GM12878 (cell line): Measurements from ENCODE around the gene TOMM22. TPM values are rescaled to one million over a fixed set of nuclear protein-coding genes. Genes with fewer than 3 reads are reported as not detected.
A peak's percentile ranks its signal among the peaks of the same experiment; 100 is the strongest.

ENCODE experiments used
- MTA3 ChIP-seq: IDR thresholded peaks from 2 replicates; pipeline ENCODE4 v1.6.1; 2012; ENCODE audit warnings: low read length, inconsistent platforms, borderline replicate concordance
- PAX5 ChIP-seq: IDR thresholded peaks from 2 replicates; pipeline ENCODE4 v1.6.1; 2011; ENCODE audit warnings: low read depth, low read length, borderline replicate concordance
- RBBP5 ChIP-seq: fragments of 200-600 bp; sonication (generic); conservative IDR thresholded peaks from 2 replicates; pipeline ENCODE4 v1.6.1; 2016
- SMAD1 ChIP-seq: fragments of 450-650 bp; IDR thresholded peaks from 2 replicates; pipeline ENCODE4 v1.6.1; 2018; ENCODE audit warnings: mild to moderate bottlenecking, low read depth; ENCODE audit not compliant: partially characterized antibody
- WRNIP1 ChIP-seq: IDR thresholded peaks from 2 replicates; pipeline ENCODE4 v1.6.1; 2011; ENCODE audit warnings: low read depth, low read length, improper control_type of control experiment, borderline replicate concordance
- ZNF217 ChIP-seq: fragments of 450-650 bp; IDR thresholded peaks from 2 replicates; pipeline ENCODE4 v1.6.1; 2017; ENCODE audit warnings: antibody characterized with exemption, mild to moderate bottlenecking
- polyA plus RNA-seq, 11 experiments: library from polyadenylated mRNA; depleted of rRNA in 4 of 11; unstranded in 6 of 11; stranded (reverse) in 5 of 11; fragments of >200 nt; fragmentation: Nextera tagmentation in 4 of 11; fragmentation: Illumina TruSeq in 1 of 11; extraction: Ambion mirVana in 4 of 11; extraction: Trizol in 1 of 11; gene quantifications; 1 replicate in 1 of 11; 2 replicates in 10 of 11; pipeline versions ENCODE4 v1.2.1 to v1.2.3, GENCODE V29; 2011 to 2016; ENCODE audit warnings: inconsistent platforms in 2 of 11, missing spikeins in 2 of 11, low read depth in 1 of 11
- total RNA-seq, 4 experiments: library from RNA; depleted of rRNA in 3 of 4; stranded (reverse); fragments of >200 nt in 3 of 4; fragmentation: Illumina TruSeq in 1 of 4; extraction: Trizol in 1 of 4; gene quantifications; 2 replicates each; pipeline versions ENCODE4 v1.2.1 to v1.2.3, GENCODE V29; 2013 to 2021
- TF ChIP-seq, protein P1 (sequence below): fragments of 450-650 bp; IDR thresholded peaks from 2 replicates; pipeline ENCODE4 v1.6.1; 2017; ENCODE audit warnings: low read depth, mild to moderate bottlenecking, moderate library complexity
- TF ChIP-seq, protein P2 (sequence below): fragments of 450-650 bp; IDR thresholded peaks from 2 replicates; pipeline ENCODE4 v1.6.1; 2014; ENCODE audit warnings: mild to moderate bottlenecking
- TF ChIP-seq, protein P3 (sequence below): IDR thresholded peaks from 2 replicates; pipeline ENCODE4 v1.6.1; 2012; ENCODE audit warnings: low read depth, low read length, improper control_type of control experiment

The TOMM22 gene
- total and polyA plus RNA-seq, 10 of the 15 experiments (the other 5 are each of a cell fraction or from before 2014, with no cell fraction given), result 37.6 to 197 (median 94.9) TPM

DNA sequence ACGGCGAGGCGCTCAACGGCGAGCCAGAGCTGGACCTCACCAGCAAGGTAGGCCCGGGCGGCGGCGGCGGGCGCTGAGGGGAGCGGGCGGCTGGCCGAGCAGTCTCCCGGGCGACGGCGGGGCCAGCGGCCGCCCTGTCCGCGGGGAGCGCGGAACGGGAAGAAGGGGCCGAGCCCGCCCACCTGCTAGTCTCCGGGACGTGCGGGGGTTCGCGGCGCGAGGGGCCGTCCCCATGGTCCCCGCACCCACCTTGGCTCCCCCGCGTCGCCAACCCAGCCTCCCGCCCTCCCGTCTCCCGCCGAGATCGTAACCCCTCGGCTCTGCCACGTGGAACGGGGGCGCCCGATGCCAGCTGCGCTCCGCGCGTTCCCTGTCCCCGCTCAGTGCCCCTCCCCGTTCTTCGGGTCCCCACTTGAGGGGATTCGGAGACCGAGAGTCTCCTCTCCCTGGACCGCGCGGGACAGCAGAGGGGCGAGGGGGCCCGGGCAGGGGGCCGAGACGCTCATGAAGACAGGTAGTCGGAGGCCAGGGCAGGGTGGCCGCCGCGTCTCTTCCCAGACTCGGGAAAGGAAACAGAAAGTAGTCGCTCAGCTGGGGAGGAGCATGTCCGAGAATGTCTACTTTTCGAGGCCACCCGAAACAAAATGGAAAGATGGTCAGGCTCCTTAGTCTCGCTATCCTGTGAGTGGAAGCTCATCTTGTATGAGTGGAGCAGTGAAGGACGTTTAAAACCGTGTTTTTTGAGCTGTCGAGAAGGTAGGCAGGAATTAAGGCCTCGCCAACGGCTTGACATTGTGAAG, 24.5 kb downstream of the TOMM22 start (continued):
- TF ChIP-seq, protein P1, sequence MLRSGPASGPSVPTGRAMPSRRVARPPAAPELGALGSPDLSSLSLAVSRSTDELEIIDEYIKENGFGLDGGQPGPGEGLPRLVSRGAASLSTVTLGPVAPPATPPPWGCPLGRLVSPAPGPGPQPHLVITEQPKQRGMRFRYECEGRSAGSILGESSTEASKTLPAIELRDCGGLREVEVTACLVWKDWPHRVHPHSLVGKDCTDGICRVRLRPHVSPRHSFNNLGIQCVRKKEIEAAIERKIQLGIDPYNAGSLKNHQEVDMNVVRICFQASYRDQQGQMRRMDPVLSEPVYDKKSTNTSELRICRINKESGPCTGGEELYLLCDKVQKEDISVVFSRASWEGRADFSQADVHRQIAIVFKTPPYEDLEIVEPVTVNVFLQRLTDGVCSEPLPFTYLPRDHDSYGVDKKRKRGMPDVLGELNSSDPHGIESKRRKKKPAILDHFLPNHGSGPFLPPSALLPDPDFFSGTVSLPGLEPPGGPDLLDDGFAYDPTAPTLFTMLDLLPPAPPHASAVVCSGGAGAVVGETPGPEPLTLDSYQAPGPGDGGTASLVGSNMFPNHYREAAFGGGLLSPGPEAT, result no peak
- TF ChIP-seq SMAD1 (no peak), RBBP5 (no peak), PAX5 (no peak), ZNF217 (0 out of 2 replicates have a peak, but pooled peaks have one; percentile 26), WRNIP1 (0 out of 2 replicates have a peak, but pooled peaks have one; percentile 63), MTA3 (no peak)
- TF ChIP-seq, protein P2, sequence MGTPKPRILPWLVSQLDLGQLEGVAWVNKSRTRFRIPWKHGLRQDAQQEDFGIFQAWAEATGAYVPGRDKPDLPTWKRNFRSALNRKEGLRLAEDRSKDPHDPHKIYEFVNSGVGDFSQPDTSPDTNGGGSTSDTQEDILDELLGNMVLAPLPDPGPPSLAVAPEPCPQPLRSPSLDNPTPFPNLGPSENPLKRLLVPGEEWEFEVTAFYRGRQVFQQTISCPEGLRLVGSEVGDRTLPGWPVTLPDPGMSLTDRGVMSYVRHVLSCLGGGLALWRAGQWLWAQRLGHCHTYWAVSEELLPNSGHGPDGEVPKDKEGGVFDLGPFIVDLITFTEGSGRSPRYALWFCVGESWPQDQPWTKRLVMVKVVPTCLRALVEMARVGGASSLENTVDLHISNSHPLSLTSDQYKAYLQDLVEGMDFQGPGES, result no peak
- TF ChIP-seq, protein P3, sequence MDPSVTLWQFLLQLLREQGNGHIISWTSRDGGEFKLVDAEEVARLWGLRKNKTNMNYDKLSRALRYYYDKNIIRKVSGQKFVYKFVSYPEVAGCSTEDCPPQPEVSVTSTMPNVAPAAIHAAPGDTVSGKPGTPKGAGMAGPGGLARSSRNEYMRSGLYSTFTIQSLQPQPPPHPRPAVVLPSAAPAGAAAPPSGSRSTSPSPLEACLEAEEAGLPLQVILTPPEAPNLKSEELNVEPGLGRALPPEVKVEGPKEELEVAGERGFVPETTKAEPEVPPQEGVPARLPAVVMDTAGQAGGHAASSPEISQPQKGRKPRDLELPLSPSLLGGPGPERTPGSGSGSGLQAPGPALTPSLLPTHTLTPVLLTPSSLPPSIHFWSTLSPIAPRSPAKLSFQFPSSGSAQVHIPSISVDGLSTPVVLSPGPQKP, result no peak
